HepG2 (cell line): Measurements from ENCODE around the gene RHBDL1. TPM values are rescaled to one million over a fixed set of nuclear protein-coding genes. Genes with fewer than 3 reads are reported as not detected.

Experiments
- ATF7-NPFF ChIP-seq: sonication (generic); formaldehyde crosslinking; IDR thresholded peaks from 2 replicates; pipeline ENCODE4 v1.8.1; 2023; ENCODE audit warnings: mild to moderate bottlenecking, low read depth, missing genetic modification reagents, moderate library complexity
- HIC2 ChIP-seq: sonication (generic); formaldehyde crosslinking; IDR thresholded peaks from 2 replicates; pipeline ENCODE4 v1.9.0; 2022; ENCODE audit warnings: low read depth, missing genetic modification reagents
- KAT2B ChIP-seq: fragments of 150-350 bp; IDR thresholded peaks from 2 replicates; pipeline ENCODE4 v1.6.1; 2014; ENCODE audit warnings: low read depth, low read length, borderline replicate concordance
- MYNN ChIP-seq: sonication (generic); formaldehyde crosslinking; IDR thresholded peaks from 2 replicates; pipeline ENCODE4 v1.4.0; 2020; ENCODE audit warnings: mild to moderate bottlenecking, low read depth, missing genetic modification reagents
- NPAS2 ChIP-seq: sonication (generic); formaldehyde crosslinking; IDR thresholded peaks from 2 replicates; pipeline ENCODE4 v1.8.0; 2022; ENCODE audit warnings: mild to moderate bottlenecking, missing genetic modification reagents, borderline replicate concordance
- SMAD1 ChIP-seq: sonication (generic); formaldehyde crosslinking; IDR thresholded peaks from 2 replicates; pipeline ENCODE4 v1.4.0; 2020; ENCODE audit warnings: missing genetic modification reagents, low read depth, mild to moderate bottlenecking, borderline replicate concordance
- ZBTB42 ChIP-seq: sonication (generic); formaldehyde crosslinking; IDR thresholded peaks from 2 replicates; pipeline ENCODE4 v1.5.0; 2020; ENCODE audit warnings: mild to moderate bottlenecking, missing genetic modification reagents
- ZFP41 ChIP-seq: sonication (generic); formaldehyde crosslinking; IDR thresholded peaks from 2 replicates; pipeline ENCODE4 v1.4.0; 2020; ENCODE audit warnings: mild to moderate bottlenecking, missing genetic modification reagents, borderline replicate concordance
- ZNF24 ChIP-seq: fragments of 450-650 bp; IDR thresholded peaks from 2 replicates; pipeline ENCODE4 v1.6.1; 2017; ENCODE audit warnings: antibody characterized with exemption, mild to moderate bottlenecking
- ZNF446 ChIP-seq: sonication (generic); formaldehyde crosslinking; IDR thresholded peaks from 2 replicates; pipeline ENCODE4 v1.5.0; 2020; ENCODE audit warnings: mild to moderate bottlenecking, missing genetic modification reagents
- ZNF569 ChIP-seq: sonication (generic); formaldehyde crosslinking; IDR thresholded peaks from 2 replicates; pipeline ENCODE4 v1.5.0; 2020; ENCODE audit warnings: mild to moderate bottlenecking, missing genetic modification reagents, moderate library complexity, borderline replicate concordance
- ZNF570 ChIP-seq: sonication (generic); formaldehyde crosslinking; IDR thresholded peaks from 2 replicates; pipeline ENCODE4 v1.4.0; 2020; ENCODE audit warnings: mild to moderate bottlenecking, missing genetic modification reagents, borderline replicate concordance
- polyA plus RNA-seq, 8 experiments: library from polyadenylated mRNA; depleted of rRNA in 3 of 8; stranded (reverse) in 7 of 8; unstranded in 1 of 8; fragments of >200 nt; fragmentation: Illumina TruSeq in 4 of 8; extraction: Trizol in 4 of 8; gene quantifications; 2 replicates each; pipeline versions ENCODE4 v1.2.1 to v1.2.3, GENCODE V29; 2011 to 2016; ENCODE audit warnings: low read depth in 4 of 8, missing spikeins in 1 of 8, mixed read lengths in 1 of 8; ENCODE audit not compliant: insufficient read depth in 1 of 8
- total RNA-seq, 5 experiments: library from RNA; depleted of rRNA; stranded (reverse); fragments of >200 nt; fragmentation: Illumina TruSeq; extraction: Trizol; gene quantifications; 2 replicates each; pipeline ENCODE4 v1.2.3, GENCODE V29; 2016; ENCODE audit warnings: low read depth in 1 of 5
- TF ChIP-seq, protein P1 (sequence below): sonication (generic); formaldehyde crosslinking; IDR thresholded peaks from 2 replicates; pipeline ENCODE4 v1.5.0; 2020; ENCODE audit warnings: mild to moderate bottlenecking, missing genetic modification reagents
- TF ChIP-seq, protein P2 (sequence below): sonication (generic); formaldehyde crosslinking; IDR thresholded peaks from 2 replicates; pipeline ENCODE4 v1.5.1; 2020; ENCODE audit warnings: mild to moderate bottlenecking, missing genetic modification reagents, moderate library complexity

RHBDL1 gene
- total and polyA plus RNA-seq, 2 of the 13 experiments (the other 11 are each of a cell fraction or from before 2014, with no cell fraction given): 1.8 to 3.8 TPM

DNA sequence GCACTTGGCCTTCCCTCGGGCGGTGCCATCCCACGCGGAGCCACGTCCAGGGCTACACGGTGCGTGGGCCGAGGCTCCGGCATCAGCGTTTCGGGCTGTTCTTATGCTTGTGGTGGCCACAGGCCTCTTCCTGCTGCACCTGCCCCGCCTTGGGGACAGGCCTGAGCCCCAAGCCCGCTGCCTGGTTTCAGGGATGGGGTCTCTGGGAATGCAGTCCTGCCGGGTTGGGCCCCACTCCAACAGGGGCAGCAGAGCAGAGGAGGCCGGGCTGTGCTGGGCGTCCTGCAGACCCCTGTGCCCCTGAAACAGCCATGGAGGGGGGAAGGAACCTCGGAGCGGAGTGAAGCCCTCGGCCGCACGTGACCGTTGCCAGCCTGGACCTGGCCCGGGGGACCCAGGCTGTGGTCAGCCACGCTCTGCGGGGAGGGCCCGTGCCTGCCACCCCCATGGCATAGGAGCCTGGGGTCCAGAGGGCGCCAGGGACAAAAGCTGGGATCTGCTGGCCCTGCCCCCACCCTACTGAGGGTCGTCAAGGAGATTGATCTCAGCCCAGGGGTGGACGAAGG, 45.1 kb upstream of the RHBDL1 start (continued):
- TF ChIP-seq SMAD1 (CRISPR knock-in tag): no peak
- no peak for TF ChIP-seq ZNF24
- TF ChIP-seq, protein P1, sequence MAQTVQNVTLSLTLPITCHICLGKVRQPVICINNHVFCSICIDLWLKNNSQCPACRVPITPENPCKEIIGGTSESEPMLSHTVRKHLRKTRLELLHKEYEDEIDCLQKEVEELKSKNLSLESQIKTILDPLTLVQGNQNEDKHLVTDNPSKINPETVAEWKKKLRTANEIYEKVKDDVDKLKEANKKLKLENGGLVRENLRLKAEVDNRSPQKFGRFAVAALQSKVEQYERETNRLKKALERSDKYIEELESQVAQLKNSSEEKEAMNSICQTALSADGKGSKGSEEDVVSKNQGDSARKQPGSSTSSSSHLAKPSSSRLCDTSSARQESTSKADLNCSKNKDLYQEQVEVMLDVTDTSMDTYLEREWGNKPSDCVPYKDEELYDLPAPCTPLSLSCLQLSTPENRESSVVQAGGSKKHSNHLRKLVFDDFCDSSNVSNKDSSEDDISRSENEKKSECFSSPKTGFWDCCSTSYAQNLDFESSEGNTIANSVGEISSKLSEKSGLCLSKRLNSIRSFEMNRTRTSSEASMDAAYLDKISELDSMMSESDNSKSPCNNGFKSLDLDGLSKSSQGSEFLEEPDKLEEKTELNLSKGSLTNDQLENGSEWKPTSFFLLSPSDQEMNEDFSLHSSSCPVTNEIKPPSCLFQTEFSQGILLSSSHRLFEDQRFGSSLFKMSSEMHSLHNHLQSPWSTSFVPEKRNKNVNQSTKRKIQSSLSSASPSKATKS (CRISPR knock-in tag): 0 out of 2 replicates have a peak, but pooled peaks have one; percentile 42
- no peak; the same call in none of the 2 replicates for TF ChIP-seq ZBTB42
- no peak for TF ChIP-seq NPAS2
- no peak for TF ChIP-seq KAT2B
- no peak for TF ChIP-seq ZFP41
- no peak for TF ChIP-seq MYNN
- no peak for TF ChIP-seq ZNF570 (CRISPR knock-in tag)
- no peak for TF ChIP-seq ZNF569
- TF ChIP-seq ZNF446 (CRISPR knock-in tag): no peak
- no peak; the same call in 1 of the 2 replicates for TF ChIP-seq ATF7-NPFF (CRISPR knock-in tag)
- peak; percentile 67; the same call in 1 of the 2 replicates for TF ChIP-seq HIC2
- TF ChIP-seq, protein P2, sequence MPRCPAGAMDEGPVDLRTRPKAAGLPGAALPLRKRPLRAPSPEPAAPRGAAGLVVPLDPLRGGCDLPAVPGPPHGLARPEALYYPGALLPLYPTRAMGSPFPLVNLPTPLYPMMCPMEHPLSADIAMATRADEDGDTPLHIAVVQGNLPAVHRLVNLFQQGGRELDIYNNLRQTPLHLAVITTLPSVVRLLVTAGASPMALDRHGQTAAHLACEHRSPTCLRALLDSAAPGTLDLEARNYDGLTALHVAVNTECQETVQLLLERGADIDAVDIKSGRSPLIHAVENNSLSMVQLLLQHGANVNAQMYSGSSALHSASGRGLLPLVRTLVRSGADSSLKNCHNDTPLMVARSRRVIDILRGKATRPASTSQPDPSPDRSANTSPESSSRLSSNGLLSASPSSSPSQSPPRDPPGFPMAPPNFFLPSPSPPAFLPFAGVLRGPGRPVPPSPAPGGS (CRISPR knock-in tag): no peak
- TF ChIP-seq, all 625 proteins: peak for 152
